GM19328 (cell line): ENCODE measurements around the gene NFIX.
"Not testable (repeated sequence)": the region's sequence is repeated elsewhere in the genome, so short reads cannot be mapped to it uniquely, and the experiment has no call there.

Experiments
- ATAC-seq: cut with Tn5 transposase; IDR thresholded peaks from one replicate; pipeline ENCODE4 v1.9.1; 2021; ENCODE audit warnings: mild to moderate bottlenecking, moderate library complexity; ENCODE audit not compliant: unreplicated experiment

Gene NFIX

GRCh38 chr19:12994701-12995595, at the start of gene NFIX:
Gene NFIX, plus strand, starts transcription at chr19:12995475. Its CDS starts 363 bp downstream, at chr19:12995838.
- no peak for ATAC-seq

- ATAC-seq, result peak; percentile 59
Measured at GRCh38 chr19:12945479-12946091, 49.7 kb upstream of the NFIX start, which contains the start of gene RAD23A. Gene RAD23A, plus strand, starts transcription at chr19:12945862. Its CDS starts 87 bp downstream, at chr19:12945949.

- peak; percentile 27 for ATAC-seq
Measured at GRCh38 chr19:12946092-12946721, 49.1 kb upstream of the NFIX start.

GRCh38 chr19:12946731-12947496, 48.4 kb upstream of the NFIX start:
- ATAC-seq, result no peak

- ATAC-seq, result no peak
Measured at GRCh38 chr19:12947702-12948611, 47.3 kb upstream of the NFIX start.

GRCh38 chr19:12948612-12949362, 46.5 kb upstream of the NFIX start:
- ATAC-seq, result no peak

GRCh38 chr19:12949363-12950283, 45.7 kb upstream of the NFIX start:
- ATAC-seq, result no peak

GRCh38 chr19:12952050-12952449, 43.2 kb upstream of the NFIX start:
- ATAC-seq, result not testable (repeated sequence)

GRCh38 chr19:12952488-12953137, 42.7 kb upstream of the NFIX start:
- ATAC-seq, result no peak

GRCh38 chr19:12953138-12953798, 42.0 kb upstream of the NFIX start:
- no peak for ATAC-seq

- no peak for ATAC-seq
Measured at GRCh38 chr19:12953799-12954611, 41.3 kb upstream of the NFIX start.

GRCh38 chr19:12954612-12954962, 40.7 kb upstream of the NFIX start:
- ATAC-seq, result no peak

- not testable (repeated sequence) for ATAC-seq
Measured at GRCh38 chr19:12955575-12955974, 39.7 kb upstream of the NFIX start.

GRCh38 chr19:12955996-12956395, 39.3 kb upstream of the NFIX start:
- ATAC-seq, result no peak

GRCh38 chr19:12956446-12957388, 38.6 kb upstream of the NFIX start, which contains the start of gene GADD45GIP1:
Gene GADD45GIP1, minus strand, starts transcription at chr19:12957223. Its CDS starts 11 bp downstream, at chr19:12957212.
- peak; percentile 65 for ATAC-seq
